NK-92 (cell line): Measurements from ENCODE around the gene USP13.
"Not testable (repeated sequence)": the region's sequence is repeated elsewhere in the genome, so short reads cannot be mapped to it uniquely, and the experiment has no call there.

Source experiments
- DNase-seq: peaks from one replicate; lab custom pipeline; 2025; ENCODE audit not compliant: unreplicated experiment; lab: John Stamatoyannopoulos, UW

USP13 gene

DNA sequence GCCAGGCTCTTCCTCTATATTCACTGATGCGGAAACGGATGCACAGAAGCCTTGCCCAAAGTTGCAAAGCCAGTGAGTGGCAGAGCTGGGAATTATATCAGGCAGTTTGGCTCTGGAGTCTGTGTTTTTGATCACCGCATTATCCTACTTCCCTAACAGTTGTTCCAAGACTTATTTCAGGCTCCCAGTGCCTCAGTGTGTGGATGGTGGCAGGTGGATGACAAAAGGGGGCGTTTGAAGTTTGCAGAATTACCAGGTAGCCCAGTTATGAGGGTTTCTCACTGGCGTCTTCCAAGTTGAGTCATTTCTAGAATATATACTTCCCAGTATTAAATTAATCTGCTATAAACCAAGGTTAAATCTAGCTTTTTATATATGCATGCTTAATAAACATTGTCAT is 81.0 kb downstream of the USP13 start:
- no peak for DNase-seq

DNA sequence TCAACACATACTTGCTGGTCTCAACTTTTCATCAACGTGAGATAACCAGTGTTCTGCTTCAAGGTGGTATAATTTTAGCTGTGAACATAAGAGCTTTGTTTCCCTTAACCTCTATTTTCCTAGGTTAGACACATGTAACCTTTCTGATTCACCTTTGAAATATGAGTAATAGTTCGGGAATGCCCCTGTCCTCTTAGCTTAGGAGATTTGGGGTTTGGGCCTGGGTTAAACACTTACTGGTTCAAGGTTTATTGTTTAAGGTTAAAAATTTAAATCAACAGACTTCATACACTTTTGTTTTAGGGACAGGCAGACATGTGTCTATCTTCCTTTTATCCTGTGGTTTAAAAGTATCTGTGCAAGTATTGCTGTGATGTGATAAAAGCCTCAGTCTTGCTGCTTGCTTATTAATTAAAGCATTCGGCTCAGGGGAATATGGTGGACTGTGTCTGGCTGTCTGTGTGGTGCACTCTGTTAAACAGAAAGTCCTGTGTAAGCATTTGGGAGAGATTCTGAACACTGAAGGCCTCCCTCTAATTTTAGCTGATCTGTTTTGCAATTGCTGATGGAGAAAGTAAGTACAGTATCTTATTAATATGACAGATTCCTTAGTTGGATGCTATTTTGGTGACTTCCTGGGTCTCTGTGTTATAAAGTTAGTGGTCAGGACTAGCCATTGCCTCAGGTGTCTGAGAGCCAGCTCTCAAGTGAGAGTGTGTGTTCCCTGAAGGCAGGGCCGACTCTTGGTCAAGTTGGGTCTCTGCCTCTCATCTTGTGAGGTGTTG is 81.8 kb downstream of the USP13 start:
- DNase-seq, result no peak

DNA sequence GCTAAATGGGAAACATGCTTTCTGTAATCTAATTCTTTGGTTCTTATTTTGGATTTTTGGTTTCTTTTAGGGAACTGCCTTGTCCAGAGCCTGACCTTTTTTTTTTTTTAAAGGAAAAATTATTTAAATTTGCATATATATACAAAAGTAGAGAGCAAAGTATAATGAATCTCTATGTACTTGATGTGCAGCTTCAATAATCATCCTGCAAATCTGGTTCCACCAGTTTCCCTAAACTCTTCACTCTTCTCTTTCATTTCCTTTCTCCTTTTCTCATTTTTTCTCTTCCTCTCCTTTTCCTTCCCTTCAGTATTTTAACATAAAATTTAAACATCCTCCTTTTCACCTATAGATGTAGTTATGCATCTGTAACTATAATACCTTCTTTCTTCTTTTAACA is 82.5 kb downstream of the USP13 start:
- no peak for DNase-seq

DNA sequence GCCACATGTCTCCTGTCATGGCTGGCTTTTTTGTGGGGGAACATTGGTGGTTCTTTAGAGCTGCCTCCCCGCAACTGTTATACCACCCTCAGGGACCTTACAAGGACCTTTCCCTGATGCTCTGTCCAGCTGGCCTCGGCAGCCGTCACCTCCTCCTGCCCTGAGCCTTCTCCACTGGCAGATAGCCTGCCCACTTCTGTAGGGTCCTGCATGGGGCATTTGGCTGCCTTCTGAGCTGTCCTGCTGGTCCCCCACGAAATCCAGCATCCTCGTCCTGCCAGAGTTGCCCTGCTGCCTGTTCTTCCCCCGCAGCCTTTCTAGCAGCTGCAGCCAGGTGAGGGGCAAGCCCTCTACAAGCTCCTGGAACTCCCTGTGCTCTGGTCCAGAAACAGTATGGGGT is 86.2 kb downstream of the USP13 start:
- no peak for DNase-seq

DNA sequence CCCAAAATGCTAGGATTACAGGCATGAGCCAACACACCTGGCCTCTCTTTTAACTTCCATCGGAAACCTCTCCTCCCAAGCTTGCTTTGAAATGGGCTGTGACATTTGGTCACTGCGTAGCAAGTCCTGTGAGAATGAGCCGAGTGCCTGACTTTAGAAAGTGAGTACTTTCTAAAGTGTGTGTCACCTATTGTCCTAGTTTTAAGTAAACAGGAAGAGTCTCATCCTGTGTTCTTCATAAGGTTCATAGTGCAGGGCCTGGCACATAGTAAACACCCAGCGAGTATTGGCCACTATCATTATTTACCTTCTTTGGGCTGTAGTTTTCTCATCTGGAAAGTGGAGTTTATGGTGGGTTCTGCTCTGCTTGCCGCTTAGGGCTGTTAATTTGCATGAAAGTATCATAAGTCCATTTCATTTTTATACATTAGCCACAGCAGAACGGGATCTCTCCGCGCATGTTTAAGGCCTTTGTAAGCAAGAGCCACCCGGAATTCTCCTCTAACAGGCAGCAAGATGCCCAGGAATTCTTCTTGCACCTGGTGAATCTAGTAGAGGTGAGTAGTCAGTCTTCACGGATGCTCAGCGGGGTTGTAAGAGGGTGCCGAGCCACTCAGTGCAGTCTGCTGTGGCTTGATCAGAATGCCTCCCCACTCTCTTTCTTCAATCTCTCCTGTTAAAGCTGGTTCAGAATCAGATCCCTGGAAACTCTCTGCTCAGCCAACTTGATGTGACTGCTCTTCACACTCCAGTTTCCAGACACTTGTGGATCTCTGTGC is 87.2 kb downstream of the USP13 start:
- no peak for DNase-seq

DNA sequence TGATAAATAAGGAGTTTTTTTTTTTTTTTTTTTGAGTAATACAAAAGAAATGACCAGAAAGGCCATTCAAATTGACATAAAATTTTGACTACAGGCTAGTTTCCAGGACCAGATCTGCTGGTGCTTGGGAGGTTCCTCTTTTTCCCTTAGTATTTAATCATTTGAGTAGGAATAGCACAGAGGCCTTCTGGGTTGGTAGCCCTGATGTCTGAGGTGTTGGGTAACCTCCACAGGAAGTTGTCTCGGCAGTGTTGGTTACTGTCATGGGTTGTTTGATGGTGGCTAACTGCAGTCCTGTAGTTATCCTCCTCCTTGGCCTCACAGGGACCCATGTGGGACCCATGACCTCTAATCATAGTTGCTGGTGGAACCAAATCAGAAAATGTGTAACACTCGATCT is 91.1 kb downstream of the USP13 start:
- no peak for DNase-seq

DNA sequence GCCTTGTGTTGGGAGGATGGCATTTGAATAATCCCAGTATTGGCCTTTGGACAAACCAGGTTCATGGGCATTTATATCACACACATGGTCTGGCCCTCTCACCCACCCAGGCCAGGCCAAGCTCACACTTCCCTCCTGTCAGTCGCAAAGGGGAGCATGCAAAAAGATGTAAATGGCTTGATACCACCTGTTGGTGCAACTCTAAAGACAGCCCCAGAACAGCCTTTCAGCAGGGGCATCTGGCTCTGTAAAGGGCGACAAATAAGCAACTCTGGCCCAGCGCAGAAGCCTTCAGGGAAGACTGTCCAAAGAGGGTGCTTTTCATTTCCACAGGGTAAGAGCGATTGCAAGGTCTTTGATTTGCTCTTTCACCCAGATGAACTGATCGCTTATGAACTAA is 91.8 kb downstream of the USP13 start:
- no peak for DNase-seq

DNA sequence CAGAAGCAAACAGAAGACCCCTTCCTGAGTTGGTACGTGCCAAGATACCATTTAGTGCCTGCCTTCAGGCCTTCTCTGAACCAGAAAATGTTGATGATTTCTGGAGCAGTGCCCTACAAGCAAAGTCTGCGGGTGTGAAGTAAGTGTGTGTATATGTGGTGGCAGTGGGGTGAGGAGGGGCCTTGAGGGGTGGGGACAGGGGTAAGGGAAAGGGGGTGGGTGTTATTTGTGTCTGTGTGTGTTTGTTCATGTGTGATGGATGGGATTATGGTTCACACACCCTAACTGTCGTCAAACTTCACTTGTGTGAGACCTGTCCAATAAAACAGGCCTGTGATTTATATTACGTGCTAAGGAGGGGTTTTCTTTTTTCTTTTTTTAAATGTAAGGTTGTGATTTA is 92.2 kb downstream of the USP13 start:
- no peak for DNase-seq

DNA sequence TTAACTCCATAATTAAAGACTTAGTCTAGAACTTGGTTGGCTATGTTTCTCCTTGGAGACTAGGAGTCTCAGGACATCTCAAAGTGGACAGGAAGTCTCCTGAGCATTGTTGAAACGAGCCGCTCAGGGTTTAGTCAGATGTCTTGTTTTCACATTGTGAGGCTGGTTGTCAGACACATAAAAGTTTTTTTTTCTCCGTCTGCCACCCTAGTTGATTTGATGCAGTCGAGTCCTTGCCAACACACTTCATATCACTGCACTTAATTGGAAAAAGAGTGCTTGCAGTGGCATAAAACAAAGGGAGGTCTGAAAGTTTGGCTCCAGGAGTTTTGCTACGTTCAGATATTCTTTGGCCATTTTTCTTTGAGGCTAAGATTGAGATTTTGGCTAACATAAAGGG is 92.9 kb downstream of the USP13 start:
- no peak for DNase-seq

DNA sequence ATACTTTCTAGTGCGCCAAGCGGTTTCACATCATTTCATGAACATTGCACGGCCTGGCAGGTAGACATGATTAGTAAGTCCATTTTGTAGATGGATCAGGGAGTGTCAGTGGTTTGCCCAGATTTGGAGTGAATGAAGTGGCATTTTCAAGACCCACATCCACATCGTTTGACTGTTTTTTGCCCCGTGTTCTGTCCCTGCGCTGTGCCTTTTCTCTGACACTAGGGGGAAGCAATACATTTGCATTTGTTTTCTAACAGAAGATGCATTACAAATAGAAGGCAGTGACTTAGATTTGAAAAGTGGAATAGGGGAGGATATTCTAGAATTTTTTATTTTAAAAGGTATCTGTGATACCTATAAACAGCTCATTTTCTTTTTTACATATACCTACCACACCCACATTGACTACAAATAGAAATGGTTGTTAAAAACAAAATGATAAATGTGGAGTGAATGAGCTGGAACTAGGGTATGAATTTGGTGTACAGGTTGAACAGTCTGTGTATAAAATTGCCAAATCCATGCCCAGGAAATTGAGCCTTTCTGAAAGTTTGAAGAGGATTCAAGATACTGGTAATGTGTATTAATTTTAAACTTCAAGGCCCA is 98.0 kb downstream of the USP13 start:
- DNase-seq, result no peak

DNA sequence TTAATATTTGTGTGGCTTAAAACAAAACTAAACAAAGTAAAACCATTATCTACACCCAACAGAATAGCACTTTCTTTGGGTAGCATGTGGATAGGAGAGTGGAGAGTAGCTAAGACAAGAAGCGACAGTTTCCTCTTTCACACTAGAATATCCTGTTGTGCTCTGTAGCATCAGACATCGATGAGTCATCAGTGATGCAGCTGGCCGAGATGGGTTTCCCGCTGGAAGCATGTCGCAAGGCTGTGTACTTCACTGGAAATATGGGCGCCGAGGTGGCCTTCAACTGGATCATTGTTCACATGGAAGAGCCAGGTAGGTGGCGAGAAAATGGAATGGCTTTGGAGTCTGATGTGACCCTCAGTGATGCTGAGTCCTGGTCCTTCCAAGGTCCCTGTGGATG is 108.1 kb downstream of the USP13 start:
- DNase-seq, result no peak

DNA sequence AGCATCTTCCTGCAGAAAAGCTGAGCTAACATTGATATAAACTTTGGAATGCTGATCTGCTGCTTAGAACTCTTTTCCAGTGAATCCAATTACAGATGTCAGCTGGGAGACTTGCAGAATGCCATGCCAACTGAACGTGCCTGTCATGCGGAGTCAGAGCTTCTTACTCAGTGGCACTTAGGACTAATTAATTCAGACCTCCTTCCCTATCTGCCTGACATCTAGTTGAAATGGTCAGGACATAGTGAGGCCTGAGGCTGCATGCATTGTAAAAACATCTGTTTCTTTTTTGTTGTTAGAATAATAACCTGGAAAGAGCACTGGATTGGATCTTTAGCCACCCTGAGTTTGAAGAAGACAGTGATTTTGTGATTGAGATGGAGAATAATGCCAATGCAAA is 112.6 kb downstream of the USP13 start:
- no peak for DNase-seq

DNA sequence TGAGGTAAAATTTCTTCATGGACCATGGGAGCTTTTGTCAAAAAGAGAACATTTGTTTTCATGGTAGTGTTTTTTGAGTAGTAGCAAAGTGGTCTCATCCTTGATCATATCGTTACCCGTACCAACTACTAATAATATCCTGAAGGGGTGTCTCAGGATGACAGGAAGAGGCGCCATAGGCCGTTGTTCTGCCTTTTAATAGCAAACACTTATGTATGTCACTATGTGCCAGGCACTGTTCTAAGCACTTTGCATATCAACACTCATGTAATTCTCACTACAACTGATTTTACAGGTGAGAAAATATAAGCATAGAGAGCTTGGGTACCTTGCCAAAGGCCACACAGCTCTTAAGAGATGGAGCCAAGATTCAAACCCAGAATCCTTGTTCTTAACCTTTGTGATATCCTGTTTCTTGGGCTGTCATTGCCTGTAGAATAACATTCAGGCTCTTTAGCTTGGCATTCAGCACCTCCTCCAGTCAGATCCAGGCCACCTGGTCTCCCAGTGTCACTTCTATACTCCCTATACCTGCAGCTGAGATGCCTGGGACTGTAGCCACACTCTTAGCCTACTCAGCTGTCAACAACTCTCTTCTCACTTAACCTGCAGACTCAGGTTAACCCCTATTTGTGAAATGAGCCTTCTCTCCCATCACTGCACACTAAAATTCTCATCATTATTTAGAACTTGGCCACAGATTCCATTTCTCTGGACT is 113.7 kb downstream of the USP13 start:
- DNase-seq, result no peak

DNA sequence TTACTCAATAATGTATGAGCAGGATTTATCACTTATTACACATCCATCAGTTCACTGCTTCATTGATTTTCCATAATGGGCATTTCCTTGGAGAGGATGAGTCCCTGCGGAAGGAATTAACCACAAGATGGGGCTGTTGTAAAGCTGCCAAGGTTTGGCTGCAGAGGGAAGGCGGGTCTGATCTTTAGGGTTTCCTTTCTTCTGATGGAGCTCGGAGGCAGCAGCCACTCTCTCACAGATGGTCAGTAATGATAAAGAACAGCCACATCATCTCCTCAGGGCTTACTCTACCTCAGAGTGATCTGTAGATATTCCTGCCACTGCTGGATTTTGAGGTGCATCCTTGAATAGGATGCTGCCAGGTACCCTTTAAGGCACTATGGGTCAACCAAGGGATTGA is 115.2 kb downstream of the USP13 start:
- no peak for DNase-seq

DNA sequence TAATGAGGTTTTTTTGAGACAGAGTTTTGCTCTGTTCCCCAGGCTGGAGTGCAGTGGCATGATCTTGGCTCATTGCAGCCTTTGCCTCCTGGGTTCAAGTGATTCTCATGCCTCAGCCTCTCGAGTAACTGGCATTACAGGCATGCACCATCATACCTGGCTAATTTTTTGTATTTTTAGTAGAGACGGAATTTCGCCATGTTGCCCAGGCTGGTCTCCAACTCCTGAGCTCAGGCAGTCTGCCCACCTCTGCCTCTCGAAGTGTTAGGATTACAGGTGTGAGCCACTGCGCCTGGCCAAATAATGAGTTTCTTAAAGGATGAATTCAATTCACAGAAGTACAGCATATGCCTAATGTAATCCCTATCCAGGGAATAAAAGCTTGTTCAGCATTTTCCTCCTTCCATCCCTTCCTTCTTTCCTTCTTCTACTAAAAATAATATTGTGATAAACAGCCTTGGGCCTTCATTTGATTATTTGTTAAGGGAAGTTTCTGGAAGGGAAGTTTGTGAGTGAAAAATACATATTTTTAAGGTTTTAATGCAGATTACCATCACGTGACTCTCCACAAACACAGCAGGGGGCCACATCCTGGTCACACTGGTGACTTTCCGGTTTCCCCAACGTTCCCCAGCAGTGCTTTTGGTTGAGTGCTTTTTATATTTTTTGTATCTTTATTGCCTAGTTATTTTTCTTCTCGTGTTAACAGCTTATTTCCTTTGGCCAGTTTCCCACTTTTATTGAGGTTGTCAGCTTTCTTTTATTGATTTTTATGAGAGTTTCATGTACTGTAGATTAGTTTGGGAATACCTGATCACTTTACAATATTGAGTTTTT is 116.8 kb downstream of the USP13 start:
- DNase-seq, result no peak

DNA sequence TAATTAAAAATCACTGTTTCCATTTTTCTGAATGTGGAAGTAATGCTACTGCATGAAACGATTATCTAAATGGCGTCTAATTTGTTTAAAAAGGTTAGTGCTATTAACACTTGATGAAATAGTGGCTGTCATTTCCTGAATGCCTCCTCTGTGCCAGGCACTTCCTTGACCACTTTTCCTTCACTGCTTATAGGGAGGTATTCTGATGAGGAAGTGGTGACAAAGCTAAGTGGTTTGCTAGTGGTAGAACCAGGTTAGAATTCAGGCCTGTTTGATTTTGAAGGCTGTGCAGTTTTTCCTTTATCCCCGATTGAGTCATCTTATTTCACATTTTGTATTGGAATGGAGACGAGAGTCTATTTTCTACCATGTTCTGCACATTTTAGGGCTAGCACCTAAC is 119.0 kb downstream of the USP13 start:
- no peak for DNase-seq

DNA sequence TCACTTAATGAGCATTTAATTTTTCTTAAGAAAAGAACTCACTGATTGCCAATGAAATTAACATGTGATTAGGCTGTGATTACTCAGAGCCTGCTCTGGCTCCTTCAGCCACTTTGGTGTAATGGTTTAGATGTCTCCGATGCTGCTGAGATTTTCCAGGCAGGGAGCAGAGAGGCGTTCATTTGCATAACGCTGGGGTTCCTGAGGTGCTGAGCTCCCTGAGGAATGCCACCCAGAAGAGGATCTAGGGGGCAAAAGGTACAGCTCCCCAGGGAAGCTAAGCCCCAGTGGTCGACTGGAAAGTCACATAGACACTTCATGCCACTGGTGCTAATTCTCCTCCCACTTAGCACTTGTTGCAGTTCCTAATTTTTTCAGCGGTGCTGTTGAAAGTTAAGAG is 119.5 kb downstream of the USP13 start:
- no peak for DNase-seq

DNA sequence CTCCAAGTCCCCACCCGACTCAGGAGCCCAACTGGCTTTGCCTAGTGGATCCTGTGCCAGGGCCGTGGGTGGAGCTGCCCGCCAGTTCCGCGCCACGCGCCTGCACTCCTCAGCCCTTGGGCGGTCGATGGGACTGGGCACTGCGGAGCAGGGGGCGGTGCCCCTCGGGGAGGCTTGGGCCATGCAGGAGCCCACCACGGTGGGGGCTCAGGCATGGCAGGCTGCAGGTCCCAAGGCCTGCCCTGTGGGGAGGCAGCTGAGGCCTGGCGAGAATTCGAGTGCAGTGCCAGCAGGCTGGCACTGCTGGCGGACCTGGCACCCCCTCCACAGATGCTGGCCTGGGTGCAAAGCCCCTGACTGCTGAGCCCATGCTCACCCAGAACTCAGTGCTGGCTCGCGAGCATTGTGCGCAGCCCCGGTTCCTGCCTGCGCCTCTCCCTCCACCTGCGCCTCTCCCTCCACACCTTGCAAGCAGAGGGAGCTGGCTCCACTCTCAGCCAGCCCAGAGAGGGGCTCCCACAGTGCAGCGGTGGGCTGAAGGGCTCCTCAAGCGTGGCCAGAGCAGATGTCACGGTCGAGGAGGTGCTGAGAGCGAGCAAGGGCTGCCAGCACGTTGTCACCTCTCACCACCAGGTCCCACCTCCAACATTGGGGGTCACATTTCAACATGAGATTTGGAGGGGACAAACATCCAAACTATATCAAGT is 122.7 kb downstream of the USP13 start:
- DNase-seq, result no peak

DNA sequence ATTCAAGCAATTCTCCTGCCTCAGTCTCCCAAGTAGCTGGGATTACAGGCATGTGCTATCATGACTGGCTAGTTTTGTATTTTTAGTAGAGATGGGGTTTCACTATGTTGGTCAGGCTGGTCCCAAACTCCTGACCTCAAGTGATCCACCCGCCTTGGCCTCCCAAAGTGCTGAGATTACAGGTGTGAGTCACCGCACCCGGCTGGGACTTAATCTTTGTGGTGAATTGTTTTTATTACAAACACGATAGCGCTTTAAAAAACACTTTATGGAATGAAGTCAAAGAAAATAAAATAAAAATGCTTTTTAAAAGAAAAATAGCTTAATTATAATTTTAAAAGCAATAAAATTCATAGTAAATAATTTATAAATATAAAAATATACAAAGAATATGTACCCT is 130.0 kb downstream of the USP13 start:
- not testable (repeated sequence) for DNase-seq

DNA sequence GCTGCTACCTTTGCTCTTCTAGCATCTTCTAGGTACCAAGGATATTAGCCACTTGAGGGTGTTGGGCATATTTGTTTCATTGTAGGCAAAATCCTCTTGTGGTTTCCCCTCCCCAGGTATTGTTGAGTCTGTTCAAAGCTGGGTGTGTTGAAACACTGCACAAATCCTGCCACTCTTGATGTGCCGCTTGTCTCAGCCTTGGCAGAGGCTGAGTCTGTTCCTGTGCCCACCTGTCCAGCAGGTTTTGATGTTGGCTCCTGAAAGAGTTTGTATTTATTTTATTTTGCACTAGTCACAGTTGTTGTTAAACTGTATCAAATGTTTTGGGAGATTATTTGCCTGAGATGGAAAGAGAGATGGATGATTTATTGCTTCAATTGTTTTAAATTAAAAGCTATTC is 136.2 kb downstream of the USP13 start:
- DNase-seq, result no peak
